ENCODE measurements around the gene GIMAP4.

Gene GIMAP4

GRCh38 chr7:150556521-150557138, 10.6 kb upstream of the GIMAP4 start (continued):
- TF ChIP-seq POU6F1 (CRISPR knock-in tag; IDR thresholded peaks at IDR 0.05; ENCODE audit: borderline replicate concordance, low read depth) (no peak), BACH2 (CRISPR knock-in tag; IDR thresholded peaks at IDR 0.05; ENCODE audit: borderline replicate concordance) (no peak), CREB5 (CRISPR knock-in tag; IDR thresholded peaks at IDR 0.05; ENCODE audit: low read depth) (no peak)

- ATAC-seq = no peak
- TF ChIP-seq PATZ1 (CRISPR knock-in tag; IDR thresholded peaks at IDR 0.05; ENCODE audit: borderline replicate concordance) (no peak), ZNF565 (CRISPR knock-in tag; conservative IDR thresholded peaks at IDR 0.05; ENCODE audit: low read depth) (no peak), GLIS3 (CRISPR knock-in tag; IDR thresholded peaks at IDR 0.05) (no peak), TSHZ2 (CRISPR knock-in tag; IDR thresholded peaks at IDR 0.05) (no peak), RARB (CRISPR knock-in tag; IDR thresholded peaks at IDR 0.05) (no peak), ARNTL (CRISPR knock-in tag; IDR thresholded peaks at IDR 0.05; ENCODE audit: borderline replicate concordance, low read depth) (no peak), SNAI2 (CRISPR knock-in tag; IDR thresholded peaks at IDR 0.05) (no peak), ZFP3 (CRISPR knock-in tag; IDR thresholded peaks at IDR 0.05) (no peak), CREB5 (CRISPR knock-in tag; IDR thresholded peaks at IDR 0.05; ENCODE audit: low read depth) (no peak), TCF4 (CRISPR knock-in tag; IDR thresholded peaks at IDR 0.05; ENCODE audit: borderline replicate concordance) (no peak), ZNF8 (CRISPR knock-in tag; IDR thresholded peaks at IDR 0.05) (no peak), TOX (CRISPR knock-in tag; IDR thresholded peaks at IDR 0.05; ENCODE audit: borderline replicate concordance) (no peak), ZFP30 (CRISPR knock-in tag; IDR thresholded peaks at IDR 0.05) (no peak), PPARA (CRISPR knock-in tag; IDR thresholded peaks at IDR 0.05; ENCODE audit: borderline replicate concordance) (no peak), CSRNP3 (CRISPR knock-in tag; IDR thresholded peaks at IDR 0.05) (no peak), CSDC2 (CRISPR knock-in tag; IDR thresholded peaks at IDR 0.05) (no peak)
Measured at GRCh38 chr7:150560486-150560885, 6.7 kb upstream of the GIMAP4 start.

- no peak for ATAC-seq
- TF ChIP-seq POU6F1 (CRISPR knock-in tag; IDR thresholded peaks at IDR 0.05; ENCODE audit: borderline replicate concordance, low read depth) (no peak), ZFP3 (CRISPR knock-in tag; IDR thresholded peaks at IDR 0.05) (no peak), ARNTL (CRISPR knock-in tag; IDR thresholded peaks at IDR 0.05; ENCODE audit: borderline replicate concordance, low read depth) (no peak), TCF4 (CRISPR knock-in tag; IDR thresholded peaks at IDR 0.05; ENCODE audit: borderline replicate concordance) (no peak), ZNF70 (CRISPR knock-in tag; IDR thresholded peaks at IDR 0.05) (no peak), ESRRG (CRISPR knock-in tag; IDR thresholded peaks at IDR 0.05) (no peak), ISL1 (CRISPR knock-in tag; IDR thresholded peaks at IDR 0.05) (no peak), ZFP30 (CRISPR knock-in tag; IDR thresholded peaks at IDR 0.05) (no peak), ZNF565 (CRISPR knock-in tag; conservative IDR thresholded peaks at IDR 0.05; ENCODE audit: low read depth) (no peak), CREB5 (CRISPR knock-in tag; IDR thresholded peaks at IDR 0.05; ENCODE audit: low read depth) (no peak), OSR1 (CRISPR knock-in tag; IDR thresholded peaks at IDR 0.05) (no peak), TOX (CRISPR knock-in tag; IDR thresholded peaks at IDR 0.05; ENCODE audit: borderline replicate concordance) (no peak), CSRNP3 (CRISPR knock-in tag; IDR thresholded peaks at IDR 0.05) (no peak)
Measured at GRCh38 chr7:150562919-150563318, 4.3 kb upstream of the GIMAP4 start.
